Karpas-422 (cell line): Measurements from ENCODE around the gene FLACC1. TPM values are rescaled to one million over a fixed set of nuclear protein-coding genes. Genes with fewer than 3 reads are reported as not detected.
A peak's percentile ranks its signal among the peaks of the same experiment; 100 is the strongest.

Source experiments
- DNase-seq: peaks from one replicate; pipeline ENCODE4 v3.0.0-alpha.2; 2015
- H2AFZ ChIP-seq: fragments of 200-600 bp; sonication (generic); 2 replicates; pipeline ENCODE4 v1.6.1; 2014; ENCODE audit warnings: antibody characterized with exemption, low read length, mixed read lengths
- H3K27ac ChIP-seq: fragments of 200-600 bp; sonication (generic); 2 replicates; pipeline ENCODE4 v1.5.1; 2014; ENCODE audit warnings: mild to moderate bottlenecking, low read length, moderate library complexity
- H3K27me3 ChIP-seq: fragments of 200-600 bp; sonication (generic); 2 replicates; pipeline ENCODE4 v1.6.1; 2014; ENCODE audit warnings: low read length, mixed read lengths
- H3K36me3 ChIP-seq: fragments of 200-600 bp; sonication (generic); 2 replicates; pipeline ENCODE4 v1.6.1; 2014; ENCODE audit warnings: low read length, mixed read lengths; ENCODE audit not compliant: insufficient read depth
- H3K4me1 ChIP-seq: fragments of 200-600 bp; sonication (generic); 2 replicates; pipeline ENCODE4 v1.6.1; 2014; ENCODE audit warnings: mild to moderate bottlenecking, low read length, mixed read lengths
- H3K4me2 ChIP-seq: fragments of 200-600 bp; sonication (generic); 2 replicates; pipeline ENCODE4 v1.6.1; 2014; ENCODE audit warnings: low read length, low read depth, mild to moderate bottlenecking; ENCODE audit not compliant: poor library complexity, severe bottlenecking
- H3K4me3 ChIP-seq: fragments of 200-600 bp; sonication (generic); 2 replicates; pipeline ENCODE4 v1.5.1; 2014; ENCODE audit warnings: mild to moderate bottlenecking, antibody characterized with exemption, low read length, mixed read lengths
- H3K79me2 ChIP-seq: fragments of 200-600 bp; sonication (generic); 2 replicates; pipeline ENCODE4 v1.6.1; 2014; ENCODE audit warnings: mild to moderate bottlenecking, low read length, mixed read lengths
- H3K9ac ChIP-seq: fragments of 200-600 bp; sonication (generic); 2 replicates; pipeline ENCODE4 v1.6.0; 2014; ENCODE audit warnings: low read length
- H3K9me2 ChIP-seq: fragments of 200-600 bp; sonication (generic), shearing (Covaris generic); replicated peaks from 2 replicates; pipeline ENCODE4 v1.6.0; 2014; ENCODE audit warnings: mild to moderate bottlenecking, low read length, moderate library complexity; ENCODE audit not compliant: insufficient read depth
- H3K9me3 ChIP-seq: fragments of 300-700, 200-600 bp; sonication (generic); 2 replicates; pipeline ENCODE4 v1.6.1; 2014; ENCODE audit warnings: low read length, mixed read lengths
- H4K20me1 ChIP-seq: fragments of 200-600 bp; sonication (generic); 2 replicates; pipeline ENCODE4 v1.6.1; 2014; ENCODE audit warnings: mild to moderate bottlenecking, antibody characterized with exemption, low read length, low read depth; ENCODE audit not compliant: insufficient read depth
- total RNA-seq: library from RNA; depleted of rRNA; stranded (reverse); fragments of >200 nt; shearing (Covaris generic); gene quantifications from 2 replicates; pipeline ENCODE4 v1.2.3, GENCODE V29; 2014; ENCODE audit warnings: low replicate concordance; rRNA removed

Gene FLACC1
- 0.18 and 13.2 TPM in 2 replicates for total RNA-seq

- Histone ChIP-seq H3K9me3 (no peaks in the 10 kb centered on the region), H3K9me2 (no peaks in the 10 kb centered on the region), H3K4me3 (no peak within 1 kb of the TSS), H3K4me1 (peaks cover 14% of the 10 kb centered on the region), H3K27me3 (no peaks in the 10 kb centered on the region), H3K9ac (no peak within 1 kb of the TSS), H3K79me2 (no peaks in the 10 kb centered on the region), H3K27ac (no peak within 1 kb of the TSS), H3K4me2 (peak within 1 kb of the TSS; percentile 31), H2AFZ (no peak within 1 kb of the TSS), H4K20me1 (no peaks in the 10 kb centered on the region), H3K36me3 (no peaks in the 10 kb centered on the region)
- peak; percentile 74 for DNase-seq
These were observed at the start of gene FLACC1 for GRCh38 chr2:201357221-201357620. Gene FLACC1, minus strand, starts transcription at chr2:201357345. Its CDS starts 5,941 bp downstream, at chr2:201351404.

- Histone ChIP-seq H2AFZ (no peak overlapping the region), H3K9ac (no peak overlapping the region), H3K9me2 (no peaks in the 10 kb centered on the region), H3K4me2 (no peak overlapping the region), H3K36me3 (no peaks in the 10 kb centered on the region), H3K79me2 (no peaks in the 10 kb centered on the region), H3K4me3 (no peak overlapping the region), H4K20me1 (no peaks in the 10 kb centered on the region), H3K4me1 (no peaks in the 10 kb centered on the region), H3K27ac (no peak overlapping the region), H3K27me3 (no peaks in the 10 kb centered on the region), H3K9me3 (no peaks in the 10 kb centered on the region)
- no peak for DNase-seq
These were observed 49.0 kb upstream of the FLACC1 start for GRCh38 chr2:201406077-201406662.

- Histone ChIP-seq H3K79me2 (no peaks in the 10 kb centered on the region), H3K27me3 (no peaks in the 10 kb centered on the region), H3K4me1 (no peaks in the 10 kb centered on the region), H3K9ac (no peak overlapping the region), H2AFZ (no peak overlapping the region), H3K4me3 (no peak overlapping the region), H3K4me2 (no peak overlapping the region), H3K9me2 (no peaks in the 10 kb centered on the region), H3K36me3 (no peaks in the 10 kb centered on the region), H3K9me3 (no peaks in the 10 kb centered on the region), H4K20me1 (no peaks in the 10 kb centered on the region), H3K27ac (no peak overlapping the region)
- no peak for DNase-seq
These were observed 47.6 kb upstream of the FLACC1 start for GRCh38 chr2:201404699-201405280.

- Histone ChIP-seq H3K9me3 (no peaks in the 10 kb centered on the region), H3K27me3 (no peaks in the 10 kb centered on the region), H3K9me2 (no peaks in the 10 kb centered on the region), H3K4me2 (no peak overlapping the region), H4K20me1 (no peaks in the 10 kb centered on the region), H3K9ac (no peak overlapping the region), H2AFZ (no peak overlapping the region), H3K79me2 (no peaks in the 10 kb centered on the region), H3K4me1 (no peaks in the 10 kb centered on the region), H3K4me3 (no peak overlapping the region), H3K36me3 (no peaks in the 10 kb centered on the region), H3K27ac (no peak overlapping the region)
- DNase-seq: no peak
These were observed 46.7 kb upstream of the FLACC1 start for GRCh38 chr2:201403880-201404279.

- Histone ChIP-seq H4K20me1 (no peaks in the 10 kb centered on the region), H3K27me3 (no peaks in the 10 kb centered on the region), H2AFZ (no peak overlapping the region), H3K36me3 (no peaks in the 10 kb centered on the region), H3K4me3 (no peak overlapping the region), H3K79me2 (no peaks in the 10 kb centered on the region), H3K9ac (no peak overlapping the region), H3K4me2 (no peak overlapping the region), H3K9me2 (no peaks in the 10 kb centered on the region), H3K27ac (no peak overlapping the region), H3K9me3 (no peaks in the 10 kb centered on the region), H3K4me1 (no peaks in the 10 kb centered on the region)
- DNase-seq: no peak
These were observed 45.8 kb upstream of the FLACC1 start for GRCh38 chr2:201402651-201403562.

GRCh38 chr2:201401815-201402214 is 44.7 kb upstream of the FLACC1 start:
- Histone ChIP-seq H3K27ac (no peak overlapping the region), H3K9me2 (no peaks in the 10 kb centered on the region), H3K27me3 (no peaks in the 10 kb centered on the region), H3K36me3 (no peaks in the 10 kb centered on the region), H3K9me3 (no peaks in the 10 kb centered on the region), H3K4me2 (no peak overlapping the region), H3K4me3 (no peak overlapping the region), H3K4me1 (no peaks in the 10 kb centered on the region), H3K9ac (no peak overlapping the region), H2AFZ (no peak overlapping the region), H4K20me1 (no peaks in the 10 kb centered on the region), H3K79me2 (no peaks in the 10 kb centered on the region)
- DNase-seq: no peak

GRCh38 chr2:201396595-201396994 is 39.5 kb upstream of the FLACC1 start:
- no peaks in the 10 kb centered on the region for H3K36me3 ChIP-seq
- no peaks in the 10 kb centered on the region for H3K9me2 ChIP-seq
- H3K27ac ChIP-seq: no peak overlapping the region
- H3K79me2 ChIP-seq: no peaks in the 10 kb centered on the region
- no peak overlapping the region for H2AFZ ChIP-seq
- no peaks in the 10 kb centered on the region for H3K4me1 ChIP-seq
- no peak overlapping the region for H3K9ac ChIP-seq
- no peak overlapping the region for H3K4me3 ChIP-seq
- no peaks in the 10 kb centered on the region for H3K9me3 ChIP-seq
- DNase-seq: no peak
- H3K4me2 ChIP-seq: no peak overlapping the region
- H3K27me3 ChIP-seq: no peaks in the 10 kb centered on the region
- no peaks in the 10 kb centered on the region for H4K20me1 ChIP-seq

GRCh38 chr2:201383136-201383535 is 26.0 kb upstream of the FLACC1 start:
- Histone ChIP-seq H3K9ac (no peak overlapping the region), H3K9me3 (no peaks in the 10 kb centered on the region), H3K36me3 (no peaks in the 10 kb centered on the region), H3K79me2 (no peaks in the 10 kb centered on the region), H2AFZ (no peak overlapping the region), H3K4me2 (no peak overlapping the region), H3K9me2 (no peaks in the 10 kb centered on the region), H3K27ac (no peak overlapping the region), H3K4me1 (no peaks in the 10 kb centered on the region), H3K4me3 (no peak overlapping the region), H3K27me3 (no peaks in the 10 kb centered on the region), H4K20me1 (no peaks in the 10 kb centered on the region)
- DNase-seq: no peak
